ENCODE results near the gene BACH2.
"Not testable (repeated sequence)": the region's sequence is repeated elsewhere in the genome, so short reads cannot be mapped to it uniquely, and the experiment has no call there.

DNA sequence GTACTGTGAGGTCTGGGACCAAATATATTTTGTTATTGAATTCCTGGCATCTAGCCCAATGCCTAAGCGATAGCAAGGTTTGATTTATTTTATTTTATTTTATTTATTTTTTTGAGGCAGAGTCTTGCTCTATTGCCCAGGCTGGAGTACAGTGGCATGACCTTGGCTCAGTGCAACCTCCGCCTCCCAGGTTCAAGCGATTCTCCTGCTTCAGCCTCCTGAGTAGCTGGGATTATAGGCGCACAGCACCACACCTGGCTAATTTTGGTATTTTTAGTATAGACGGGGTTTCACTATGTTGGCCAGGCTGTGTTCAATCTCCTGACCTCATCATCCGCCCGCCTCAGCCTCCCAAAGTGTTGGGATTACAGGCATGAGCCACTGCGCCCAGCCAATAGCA is 404.1 kb downstream of the BACH2 start:
- TF ChIP-seq, protein P1, sequence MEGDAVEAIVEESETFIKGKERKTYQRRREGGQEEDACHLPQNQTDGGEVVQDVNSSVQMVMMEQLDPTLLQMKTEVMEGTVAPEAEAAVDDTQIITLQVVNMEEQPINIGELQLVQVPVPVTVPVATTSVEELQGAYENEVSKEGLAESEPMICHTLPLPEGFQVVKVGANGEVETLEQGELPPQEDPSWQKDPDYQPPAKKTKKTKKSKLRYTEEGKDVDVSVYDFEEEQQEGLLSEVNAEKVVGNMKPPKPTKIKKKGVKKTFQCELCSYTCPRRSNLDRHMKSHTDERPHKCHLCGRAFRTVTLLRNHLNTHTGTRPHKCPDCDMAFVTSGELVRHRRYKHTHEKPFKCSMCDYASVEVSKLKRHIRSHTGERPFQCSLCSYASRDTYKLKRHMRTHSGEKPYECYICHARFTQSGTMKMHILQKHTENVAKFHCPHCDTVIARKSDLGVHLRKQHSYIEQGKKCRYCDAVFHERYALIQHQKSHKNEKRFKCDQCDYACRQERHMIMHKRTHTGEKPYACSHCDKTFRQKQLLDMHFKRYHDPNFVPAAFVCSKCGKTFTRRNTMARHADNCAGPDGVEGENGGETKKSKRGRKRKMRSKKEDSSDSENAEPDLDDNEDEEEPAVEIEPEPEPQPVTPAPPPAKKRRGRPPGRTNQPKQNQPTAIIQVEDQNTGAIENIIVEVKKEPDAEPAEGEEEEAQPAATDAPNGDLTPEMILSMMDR (IDR thresholded peaks at IDR 0.05) = not testable (repeated sequence)
- TF ChIP-seq POLR2AphosphoS5, POLR2A (IDR thresholded peaks at IDR 0.05): not testable (repeated sequence)
